IPS-20b (cell line): ENCODE measurements around the gene MMP20.

Experiments
- H3K27ac ChIP-seq: one replicate; pipeline ENCODE4 v1.5.1; 2013; ENCODE audit warnings: low read length
- H3K27me3 ChIP-seq: 2 replicates; pipeline ENCODE4 v1.6.1; 2013; ENCODE audit warnings: mild to moderate bottlenecking, low read length, inconsistent platforms; ENCODE audit not compliant: insufficient read depth
- H3K36me3 ChIP-seq: 2 replicates; pipeline ENCODE4 v1.6.1; 2013; ENCODE audit warnings: low read depth, mild to moderate bottlenecking, inconsistent platforms, low read length, moderate library complexity; ENCODE audit not compliant: insufficient read depth
- H3K4me1 ChIP-seq: 2 replicates; pipeline ENCODE4 v1.6.1; 2013; ENCODE audit warnings: mild to moderate bottlenecking, control low read depth, inconsistent platforms, low read length, moderate library complexity; ENCODE audit not compliant: insufficient read depth
- H3K4me3 ChIP-seq: 2 replicates; pipeline ENCODE4 v1.5.1; 2013; ENCODE audit warnings: mild to moderate bottlenecking, low read length, inconsistent platforms
- H3K9ac ChIP-seq: 2 replicates; pipeline ENCODE4 v1.6.1; 2013; ENCODE audit warnings: low read depth, mild to moderate bottlenecking, inconsistent platforms, low read length, moderate library complexity
- H3K9me3 ChIP-seq: 2 replicates; pipeline ENCODE4 v1.6.1; 2013; ENCODE audit warnings: mild to moderate bottlenecking, low read depth, low read length, inconsistent platforms; ENCODE audit not compliant: insufficient read depth

MMP20 gene

GRCh38 chr11:102625177-102625576, at the start of gene MMP20:
MMP20 (minus strand) TSS chr11:102625332; CDS start chr11:102625319, 13 bp downstream.
- H3K36me3 ChIP-seq = no peaks in the 10 kb centered on the region
- H3K9ac ChIP-seq = no peak within 1 kb of the TSS
- no peak within 1 kb of the TSS for H3K4me3 ChIP-seq
- H3K9me3 ChIP-seq = no peaks in the 10 kb centered on the region
- no peak within 1 kb of the TSS for H3K27ac ChIP-seq
- no peaks in the 10 kb centered on the region for H3K4me1 ChIP-seq
- no peaks in the 10 kb centered on the region for H3K27me3 ChIP-seq

GRCh38 chr11:102669664-102670063, 44.5 kb upstream of the MMP20 start:
- Histone ChIP-seq H3K9ac (no peak overlapping the region), H3K27ac (no peak overlapping the region), H3K36me3 (no peaks in the 10 kb centered on the region), H3K9me3 (no peaks in the 10 kb centered on the region), H3K4me3 (no peak overlapping the region), H3K4me1 (no peaks in the 10 kb centered on the region; the same call in 1 of the 2 replicates), H3K27me3 (no peaks in the 10 kb centered on the region)

- Histone ChIP-seq H3K4me3 (no peak overlapping the region), H3K36me3 (no peaks in the 10 kb centered on the region), H3K4me1 (no peaks in the 10 kb centered on the region; the same call in 1 of the 2 replicates), H3K9me3 (no peaks in the 10 kb centered on the region), H3K9ac (no peak overlapping the region), H3K27me3 (no peaks in the 10 kb centered on the region), H3K27ac (no peak overlapping the region)
These were observed 41.3 kb upstream of the MMP20 start for GRCh38 chr11:102666331-102666957.

- no peak overlapping the region for H3K27ac ChIP-seq
- no peak overlapping the region for H3K9ac ChIP-seq
- no peaks in the 10 kb centered on the region for H3K27me3 ChIP-seq
- no peak overlapping the region for H3K4me3 ChIP-seq
- no peaks in the 10 kb centered on the region for H3K36me3 ChIP-seq
- no peaks in the 10 kb centered on the region for H3K9me3 ChIP-seq
- no peaks in the 10 kb centered on the region; the same call in 1 of the 2 replicates for H3K4me1 ChIP-seq
These were observed 39.0 kb upstream of the MMP20 start for GRCh38 chr11:102664001-102664752.

GRCh38 chr11:102662607-102663006, 37.5 kb upstream of the MMP20 start:
- Histone ChIP-seq H3K9ac (no peak overlapping the region), H3K27me3 (no peaks in the 10 kb centered on the region), H3K4me1 (no peaks in the 10 kb centered on the region; the same call in 1 of the 2 replicates), H3K36me3 (no peaks in the 10 kb centered on the region), H3K4me3 (no peak overlapping the region), H3K27ac (no peak overlapping the region), H3K9me3 (no peaks in the 10 kb centered on the region)

- Histone ChIP-seq H3K27ac (no peak overlapping the region), H3K4me1 (no peaks in the 10 kb centered on the region; the same call in 1 of the 2 replicates), H3K36me3 (no peaks in the 10 kb centered on the region), H3K4me3 (no peak overlapping the region), H3K9ac (no peak overlapping the region), H3K9me3 (no peaks in the 10 kb centered on the region), H3K27me3 (no peaks in the 10 kb centered on the region)
These were observed 35.9 kb upstream of the MMP20 start for GRCh38 chr11:102661040-102661439.

GRCh38 chr11:102656528-102656927, 31.4 kb upstream of the MMP20 start:
- H3K4me3 ChIP-seq = no peak overlapping the region
- no peaks in the 10 kb centered on the region for H3K9me3 ChIP-seq
- H3K9ac ChIP-seq = no peak overlapping the region
- H3K27ac ChIP-seq = no peak overlapping the region
- no peaks in the 10 kb centered on the region for H3K36me3 ChIP-seq
- no peaks in the 10 kb centered on the region for H3K27me3 ChIP-seq
- H3K4me1 ChIP-seq = no peaks in the 10 kb centered on the region

- Histone ChIP-seq H3K36me3 (no peaks in the 10 kb centered on the region), H3K27me3 (no peaks in the 10 kb centered on the region), H3K4me1 (no peaks in the 10 kb centered on the region), H3K4me3 (no peak overlapping the region), H3K9ac (no peak overlapping the region), H3K9me3 (no peaks in the 10 kb centered on the region), H3K27ac (no peak overlapping the region)
These were observed 30.4 kb upstream of the MMP20 start for GRCh38 chr11:102655547-102655946.

- Histone ChIP-seq H3K27me3 (no peaks in the 10 kb centered on the region), H3K9ac (no peak overlapping the region), H3K9me3 (no peaks in the 10 kb centered on the region)
These were observed 29.6 kb upstream of the MMP20 start for GRCh38 chr11:102654761-102655160.

GRCh38 chr11:102653744-102654291, 28.7 kb upstream of the MMP20 start:
- no peak overlapping the region for H3K4me3 ChIP-seq
- no peak overlapping the region for H3K27ac ChIP-seq

More at GRCh38 chr11:102654761-102655160, 29.6 kb upstream of the MMP20 start:
- Histone ChIP-seq H3K4me1 (no peaks in the 10 kb centered on the region), H3K36me3 (no peaks in the 10 kb centered on the region), H3K27ac (no peak overlapping the region), H3K4me3 (no peak overlapping the region)

GRCh38 chr11:102647430-102647829, 22.3 kb upstream of the MMP20 start:
- H3K27ac ChIP-seq = no peak overlapping the region
- H3K9ac ChIP-seq = no peak overlapping the region
- H3K9me3 ChIP-seq = no peaks in the 10 kb centered on the region
- no peak overlapping the region for H3K4me3 ChIP-seq
- no peaks in the 10 kb centered on the region for H3K36me3 ChIP-seq
- no peaks in the 10 kb centered on the region for H3K4me1 ChIP-seq
- no peaks in the 10 kb centered on the region for H3K27me3 ChIP-seq

More at GRCh38 chr11:102653744-102654291, 28.7 kb upstream of the MMP20 start:
- Histone ChIP-seq H3K4me1 (no peaks in the 10 kb centered on the region), H3K9ac (no peak overlapping the region), H3K9me3 (no peaks in the 10 kb centered on the region), H3K27me3 (no peaks in the 10 kb centered on the region), H3K36me3 (no peaks in the 10 kb centered on the region)

- no peaks in the 10 kb centered on the region for H3K4me1 ChIP-seq
- no peaks in the 10 kb centered on the region for H3K27me3 ChIP-seq
- H3K9ac ChIP-seq = no peak overlapping the region
- H3K27ac ChIP-seq = no peak overlapping the region
- H3K9me3 ChIP-seq = no peaks in the 10 kb centered on the region
- H3K4me3 ChIP-seq = no peak overlapping the region
- no peaks in the 10 kb centered on the region for H3K36me3 ChIP-seq
These were observed 18.8 kb upstream of the MMP20 start for GRCh38 chr11:102643941-102644340.
